NCI-H345 (cell line): ENCODE data around the gene SKA1.
"Not testable (repeated sequence)": the region's sequence is repeated elsewhere in the genome, so short reads cannot be mapped to it uniquely, and the experiment has no call there.

Source experiments
- DNase-seq: peaks from one replicate; lab custom pipeline; 2025; lab: John Stamatoyannopoulos, UW

Gene SKA1

DNA sequence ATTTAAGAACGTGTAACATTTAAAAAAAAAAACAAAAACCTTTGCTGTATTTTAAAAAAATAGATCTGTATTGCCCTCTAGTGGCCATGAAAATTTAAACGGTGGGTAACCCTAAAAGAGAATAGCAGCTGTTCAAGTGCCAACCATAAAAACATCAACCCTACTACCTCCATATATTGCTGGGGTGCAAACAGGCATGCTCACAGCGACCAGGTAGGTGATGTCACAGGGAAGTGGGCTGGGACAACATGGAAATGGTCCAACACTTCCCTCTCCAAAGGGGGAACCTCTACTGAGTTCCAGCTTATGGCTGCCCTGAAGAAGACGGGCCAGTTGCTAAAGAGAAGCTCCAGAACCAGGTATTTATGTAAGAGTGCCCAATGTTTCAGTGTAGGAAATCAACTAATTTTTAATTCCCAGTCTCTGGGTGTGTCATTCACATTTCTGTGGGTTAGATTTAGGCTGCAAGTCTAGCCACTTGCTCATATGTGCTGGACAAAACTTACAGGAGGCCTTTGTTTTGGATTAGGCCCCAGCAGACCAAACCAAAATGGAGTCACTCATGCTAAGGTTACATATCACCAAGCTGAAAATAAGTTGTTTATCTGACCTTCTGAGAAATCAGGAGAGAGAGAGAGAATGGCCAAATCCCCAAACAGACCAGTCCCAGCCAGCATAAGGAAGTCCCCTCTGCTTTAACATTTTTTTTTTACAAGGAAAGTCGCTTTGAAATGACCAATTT is 54.5 kb downstream of the SKA1 start:
- DNase-seq: peak; percentile 43

GRCh38 chr18:50432915-50433314 is 58.1 kb downstream of the SKA1 start:
- DNase-seq: no peak

DNA sequence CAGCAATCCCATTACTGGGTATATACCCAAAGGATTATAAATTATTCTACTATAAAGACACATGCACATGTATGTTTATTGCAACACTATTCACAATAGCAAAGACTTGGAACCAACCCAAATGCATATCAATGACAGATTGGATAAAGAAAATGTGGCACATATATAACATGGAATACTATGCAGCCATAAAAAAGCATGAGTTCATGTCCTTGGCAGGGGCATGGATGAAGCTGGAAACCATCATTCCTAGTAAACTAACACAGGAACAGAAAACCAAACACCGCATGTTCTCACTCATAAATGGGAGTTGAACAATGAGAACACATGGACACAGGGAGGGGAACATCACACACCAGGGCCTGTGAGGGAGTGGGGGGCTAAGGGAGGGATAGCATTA is 61.9 kb downstream of the SKA1 start:
- DNase-seq: not testable (repeated sequence)

- no peak for DNase-seq
Observed at GRCh38 chr18:50439460-50440015, 64.7 kb downstream of the SKA1 start.

DNA sequence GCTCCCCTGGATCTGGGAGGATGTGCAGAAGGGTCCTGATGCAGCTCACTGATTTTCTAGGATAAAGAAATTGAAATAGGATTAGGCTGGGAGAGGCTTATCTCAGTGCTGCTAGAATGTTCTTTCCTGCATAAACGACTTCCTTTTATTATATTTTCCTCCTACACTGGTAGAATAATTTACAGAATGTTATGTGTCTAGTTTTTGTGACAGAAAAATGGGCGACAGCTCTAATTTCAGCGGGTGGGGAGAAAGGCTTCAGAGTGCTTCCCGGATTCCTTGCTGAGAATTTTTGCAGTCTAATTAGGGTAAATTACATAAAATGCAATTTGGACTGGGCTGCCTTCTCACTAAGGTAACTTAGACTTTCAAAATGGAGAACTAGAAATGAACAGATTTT is 66.2 kb downstream of the SKA1 start:
- DNase-seq: peak; percentile 25

DNA sequence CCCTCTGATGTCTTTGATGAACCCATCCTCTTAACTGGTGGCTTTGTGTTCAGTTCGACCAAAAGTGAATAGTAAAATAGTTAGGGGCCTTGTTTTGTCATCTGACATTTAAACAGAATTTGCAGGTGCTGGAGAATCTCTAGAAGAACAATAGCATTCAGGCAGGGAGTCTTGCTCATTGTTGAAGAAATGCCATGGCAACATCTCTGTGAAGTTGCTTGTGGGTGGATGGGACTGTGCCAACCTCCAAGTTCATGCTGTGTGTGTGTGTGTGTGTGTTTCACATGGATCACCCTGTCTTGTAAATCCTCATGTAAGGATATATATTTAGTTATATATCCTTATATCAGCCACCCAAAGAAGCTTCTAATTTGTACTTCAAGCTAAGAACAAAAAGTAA is 66.7 kb downstream of the SKA1 start:
- DNase-seq: peak; percentile 85
